SH-SY5Y (cell line): ENCODE data around the gene STARD4.

Experiments
- GATA2 ChIP-seq: IDR thresholded peaks from 2 replicates; pipeline ENCODE4 v1.6.1; 2011; ENCODE audit warnings: mild to moderate bottlenecking, low read depth, low read length
- GATA3 ChIP-seq: IDR thresholded peaks from 2 replicates; pipeline ENCODE4 v1.6.1; 2011; ENCODE audit warnings: low read depth, mild to moderate bottlenecking, low read length, moderate library complexity

GRCh38 chr5:111469293-111469896 is 42.9 kb downstream of the STARD4 start:
- no peak for TF ChIP-seq GATA2
- TF ChIP-seq GATA3 = no peak
